Endothelial cell of umbilical vein (primary cell): Measurements from ENCODE around the gene TADA1. TPM values are rescaled to one million over a fixed set of nuclear protein-coding genes. Genes with fewer than 3 reads are reported as not detected.

ENCODE experiments used
- BruUV-seq: library from RNA; stranded (reverse); fragments of 400-500 nt; replicated peaks from 2 replicates; lab custom pipeline; 2021; lab: Mats Ljungman, UMichigan
- CTCF ChIA-PET: fragments of 300-600, 350-600 bp; sonication (Branson Sonifier 250); formaldehyde crosslinking; loops from one replicate; lab custom pipeline; 2021; ENCODE audit warnings: antibody characterized with exemption, inconsistent platforms; lab: Charles Lee
- POLR2A ChIA-PET: fragments of 300-600, 350-600 bp; sonication (Branson Sonifier 250); formaldehyde crosslinking; loops from one replicate; lab custom pipeline; 2021; ENCODE audit warnings: antibody characterized with exemption, inconsistent platforms; lab: Charles Lee
- DNase-seq: peaks from one replicate; pipeline ENCODE4 v3.0.0-alpha.2; 2011; ENCODE audit warnings: low read depth, low spot score
- FAIRE-seq: peaks from 2 replicates; lab custom pipeline; 2011; peaks lifted over from hg19 to GRCh38; lab: Jason Lieb, UNC
- H2AFZ ChIP-seq: 2 replicates; pipeline ENCODE4 v1.6.0; 2012; ENCODE audit warnings: low read depth, low read length, control low read depth, inconsistent platforms
- H3K27ac ChIP-seq: 2 replicates; pipeline ENCODE4 v1.5.1; 2011; ENCODE audit warnings: low read depth, mild to moderate bottlenecking, control low read depth, low read length, moderate library complexity; ENCODE audit not compliant: insufficient read depth
- H3K27me3 ChIP-seq, 2 experiments: 2 replicates each; pipeline versions ENCODE4 v1.6.0 to v1.6.1; 2011; ENCODE audit warnings: low read length in 2 of 2, mixed read lengths in 1 of 2; ENCODE audit not compliant: control insufficient read depth in 2 of 2, insufficient read depth in 2 of 2
- H3K36me3 ChIP-seq, 2 experiments: 2 replicates in 1 of 2; 3 replicates in 1 of 2; pipeline ENCODE4 v1.5.1; 2011; ENCODE audit warnings: low read length in 2 of 2, mild to moderate bottlenecking in 1 of 2, moderate library complexity in 1 of 2; ENCODE audit not compliant: control insufficient read depth in 2 of 2, insufficient read depth in 2 of 2; ENCODE audit errors: extremely low read depth in 1 of 2
- H3K4me1 ChIP-seq: 3 replicates; pipeline ENCODE4 v1.5.1; 2011; ENCODE audit warnings: mild to moderate bottlenecking, low read length; ENCODE audit not compliant: control insufficient read depth, insufficient read depth; ENCODE audit errors: extremely low read depth
- H3K4me2 ChIP-seq: 2 replicates; pipeline ENCODE4 v1.6.1; 2011; ENCODE audit warnings: low read length, control low read depth, mixed read lengths; ENCODE audit not compliant: insufficient read depth
- H3K4me3 ChIP-seq, 3 experiments: fragments of 200-600 bp in 1 of 3; sonication (generic), shearing (Covaris generic) in 1 of 3; replicated peaks in 1 of 3; 2 replicates each; pipeline ENCODE4 v1.5.1; 2011 to 2016; ENCODE audit warnings: control low read depth in 3 of 3, low read length in 3 of 3, mild to moderate bottlenecking in 2 of 3, inconsistent platforms in 1 of 3, low read depth in 1 of 3, moderate library complexity in 1 of 3; ENCODE audit not compliant: insufficient read depth in 1 of 3
- H3K79me2 ChIP-seq: 2 replicates; pipeline ENCODE4 v1.6.0; 2012; ENCODE audit warnings: low read length, inconsistent platforms; ENCODE audit not compliant: control insufficient read depth, insufficient read depth
- H3K9ac ChIP-seq: replicated peaks from 2 replicates; pipeline ENCODE3; 2011; ENCODE audit warnings: low read length, control low read depth; ENCODE audit not compliant: insufficient read depth; ENCODE audit errors: extremely low read depth
- H3K9me1 ChIP-seq: replicated peaks from 3 replicates; pipeline ENCODE4 v1.6.0; 2011; ENCODE audit warnings: mild to moderate bottlenecking, low read length; ENCODE audit not compliant: control insufficient read depth, insufficient read depth; ENCODE audit errors: extremely low read depth
- H3K9me3 ChIP-seq: replicated peaks from 2 replicates; pipeline ENCODE4 v1.5.1; 2012; ENCODE audit warnings: low read length, inconsistent platforms; ENCODE audit not compliant: control insufficient read depth, insufficient read depth
- H4K20me1 ChIP-seq: replicated peaks from 2 replicates; pipeline ENCODE3; 2011; ENCODE audit warnings: mild to moderate bottlenecking, low read length; ENCODE audit not compliant: control insufficient read depth, insufficient read depth; ENCODE audit errors: extremely low read depth
- CTCF ChIP-seq, 2 donors: IDR thresholded peaks; 1 replicate in 1 of 2; 2 replicates in 1 of 2; pipeline ENCODE4 v1.5.1; 2011; ENCODE audit warnings: low read length in 2 of 2, mild to moderate bottlenecking in 2 of 2, moderate library complexity in 2 of 2, control low read depth in 1 of 2, inconsistent platforms in 1 of 2, low read depth in 1 of 2; ENCODE audit not compliant: insufficient read depth in 1 of 2; ENCODE audit errors: extremely low read depth in 1 of 2
- EZH2 ChIP-seq: IDR thresholded peaks from 2 replicates; pipeline ENCODE4 v1.6.1; 2012; ENCODE audit warnings: borderline replicate concordance, low read depth, mild to moderate bottlenecking, moderate library complexity, low read length, inconsistent platforms; ENCODE audit not compliant: severe bottlenecking
- FOS ChIP-seq: IDR thresholded peaks from 2 replicates; pipeline ENCODE4 v1.6.1; 2011; ENCODE audit warnings: mild to moderate bottlenecking, low read length, moderate library complexity, borderline replicate concordance; ENCODE audit not compliant: insufficient read depth
- GATA2 ChIP-seq: IDR thresholded peaks from 2 replicates; pipeline ENCODE4 v1.7.0; 2011; ENCODE audit warnings: low read depth, mild to moderate bottlenecking, moderate library complexity, mixed read lengths, low read length; ENCODE audit not compliant: insufficient read length, insufficient read depth
- JUN ChIP-seq: IDR thresholded peaks from 2 replicates; pipeline ENCODE4 v1.6.1; 2011; ENCODE audit warnings: borderline replicate concordance, low read depth; ENCODE audit not compliant: insufficient read length, insufficient read depth
- MAX ChIP-seq: IDR thresholded peaks from 2 replicates; pipeline ENCODE4 v1.6.1; 2011; ENCODE audit not compliant: insufficient read depth, insufficient read length
- MYC ChIP-seq: IDR thresholded peaks from one replicate; pipeline ENCODE4 v1.6.1; 2011; ENCODE audit warnings: mild to moderate bottlenecking, low read depth, low read length
- POLR2A ChIP-seq: IDR thresholded peaks from 2 replicates; pipeline ENCODE4 v1.6.1; 2012; ENCODE audit warnings: low read depth, mild to moderate bottlenecking, control low read depth, low read length
- POLR2AphosphoS5 ChIP-seq: IDR thresholded peaks from 2 replicates; pipeline ENCODE4 v1.6.1; 2012; ENCODE audit warnings: low read depth, mild to moderate bottlenecking, control low read depth, low read length, moderate library complexity; ENCODE audit not compliant: insufficient read depth
- dilution Hi-C: fragments of 300-500 bp; cut with MboI; formaldehyde crosslinking; loops from one replicate; pipeline ENCODE4 v1.15.0; 2019; ENCODE audit warnings: low sequenced_read_pairs; ENCODE audit not compliant: extremely low pct_ligation_motif_present
- intact Hi-C: fragments of 100-400 bp; cut with micrococcal nuclease; formaldehyde crosslinking; loops from one replicate; pipeline ENCODE4 v1.10.0; 2022
- polyA plus RNA-seq, 4 experiments: library from polyadenylated mRNA; depleted of rRNA in 3 of 4; stranded (reverse) in 3 of 4; unstranded in 1 of 4; fragments of >200 nt; gene quantifications; 2 replicates each; pipeline versions ENCODE4 v1.2.1 to v1.2.3, GENCODE V29; 2011 to 2012; ENCODE audit warnings: missing spikeins in 1 of 4
- total RNA-seq: library from RNA; stranded (reverse); gene quantifications from 2 replicates; pipeline ENCODE4 v1.2.3, GENCODE V29; 2021

TADA1 gene
- total and polyA plus RNA-seq, 2 donors (not counting 3 experiments of a cell fraction or from before 2014, with no cell fraction given) = 7.0 to 7.9 TPM

GRCh38 chr1:166814611-166815010, 61.5 kb downstream of the TADA1 start:
- H3K9me3 ChIP-seq = no peaks in the 10 kb centered on the region
- FAIRE-seq (no peak), DNase-seq (no peak)
- no peak overlapping the region for H3K27ac ChIP-seq
- no peak overlapping the region for H3K4me3 ChIP-seq
- ChIA-PET CTCF (interaction anchor here (0.7 kb wide), 1 partner anchor 901 kb away, joined by 3 read pairs; no protein-coding TSS in a partner anchor), POLR2A (no interaction called here)
- dilution Hi-C loops = no loop called here
- no peaks in the 10 kb centered on the region for H3K27me3 ChIP-seq
- H3K9ac ChIP-seq = no peak overlapping the region
- intact Hi-C loops = no loop called here
- no peaks in the 10 kb centered on the region for H3K4me1 ChIP-seq
- H2AFZ ChIP-seq = no peak overlapping the region
- no peaks in the 10 kb centered on the region for H4K20me1 ChIP-seq
- no peaks in the 10 kb centered on the region for H3K79me2 ChIP-seq
- TF ChIP-seq POLR2A = no peak
- no TSS peak for BruUV-seq
- H3K4me2 ChIP-seq = no peak overlapping the region
- H3K9me1 ChIP-seq = no peaks in the 10 kb centered on the region
- no peaks in the 10 kb centered on the region for H3K36me3 ChIP-seq

- TF ChIP-seq EZH2 = no peak
- TF ChIP-seq GATA2 = no peak
- no peak for TF ChIP-seq POLR2A
- TF ChIP-seq FOS = no peak
- TF ChIP-seq CTCF (IDR thresholded peaks at IDR 0.05; ENCODE audit: extremely low read depth in 1 of 2, insufficient read depth in 1 of 2, low read depth in 1 of 2, low read length in 2 of 2) = no peak
- no peak for TF ChIP-seq MAX
- no peak for TF ChIP-seq MYC
- TF ChIP-seq POLR2AphosphoS5 = no peak
- TF ChIP-seq JUN = no peak
- intact Hi-C loops = no loop called here
- Histone ChIP-seq H3K4me2 (no peak overlapping the region), H3K9me3 (no peaks in the 10 kb centered on the region), H3K4me1 (no peaks in the 10 kb centered on the region), H3K79me2 (no peaks in the 10 kb centered on the region), H3K36me3 (no peaks in the 10 kb centered on the region), H3K9ac (no peak overlapping the region), H2AFZ (no peak overlapping the region), H3K27me3 (no peaks in the 10 kb centered on the region), H3K9me1 (no peaks in the 10 kb centered on the region), H4K20me1 (no peaks in the 10 kb centered on the region), H3K4me3 (no peak overlapping the region), H3K27ac (no peak overlapping the region)
- FAIRE-seq (no peak), DNase-seq (no peak)
- dilution Hi-C loops = no loop called here
- no TSS peak for BruUV-seq
- POLR2A ChIA-PET = no interaction called here
- CTCF ChIA-PET = interaction anchor here (1.0 kb wide), 1 partner anchor 69 kb away, joined by 4 read pairs; no protein-coding TSS in a partner anchor
Measured at GRCh38 chr1:166813508-166814223, 62.4 kb downstream of the TADA1 start.
